ENCODE data around the gene HIF1A.

The HIF1A gene

DNA sequence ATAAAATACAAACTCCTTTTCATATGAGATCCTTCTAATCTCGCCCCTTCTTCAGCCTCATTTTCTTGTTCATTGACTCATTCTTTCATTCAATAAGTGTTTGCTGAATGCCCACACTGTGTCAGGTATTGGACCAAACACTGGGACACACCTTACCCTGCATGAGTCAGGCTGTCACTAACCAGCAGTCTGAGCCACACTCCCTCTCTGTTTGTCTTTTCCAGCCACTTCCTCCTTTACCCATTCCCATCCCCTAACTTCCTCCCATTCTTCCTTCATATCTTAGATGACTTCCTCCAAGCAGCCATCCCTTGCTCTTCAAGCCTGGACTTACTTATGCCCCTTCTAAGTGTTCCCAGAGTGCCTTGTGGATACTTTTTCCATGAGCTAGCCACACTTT is 27.0 kb upstream of the HIF1A start:
- H3K27ac ChIP-seq (ENCODE audit: low read length) = no peak overlapping the region
- H3K9ac ChIP-seq (ENCODE audit: low read length) = no peak overlapping the region

DNA sequence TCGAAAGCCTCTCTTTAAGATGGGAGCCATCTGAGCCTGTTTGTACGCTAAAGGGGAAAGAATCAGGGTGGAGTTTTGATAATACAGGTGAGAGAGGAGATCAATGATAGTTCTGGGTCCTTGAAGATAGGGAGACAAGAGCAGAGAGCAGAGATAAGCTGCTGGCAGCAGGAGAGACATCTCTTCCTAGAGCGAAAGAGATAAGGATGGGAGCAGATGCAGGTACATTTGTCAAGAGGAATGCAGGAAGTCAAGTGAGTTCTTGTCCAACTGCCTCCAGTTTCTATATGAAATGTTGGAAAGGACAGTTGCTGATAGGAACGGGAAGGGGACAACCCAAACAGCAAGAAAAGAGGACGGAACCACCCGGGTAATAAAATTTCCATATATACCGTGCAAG is 24.7 kb upstream of the HIF1A start:
- Histone ChIP-seq H3K9ac (ENCODE audit: low read length) (peak overlapping the region; percentile 33; the same call in 1 of the 2 replicates), H3K9me3 (ENCODE audit: insufficient read depth, low read length) (no peaks in the 10 kb centered on the region), H3K27ac (ENCODE audit: low read length) (peak overlapping the region; percentile 71), H4K20me1 (ENCODE audit: insufficient read depth, low read length) (no peaks in the 10 kb centered on the region), H3K4me2 (ENCODE audit: low read length) (peak overlapping the region; percentile 70), H2AFZ (ENCODE audit: low read depth, low read length) (peak overlapping the region; percentile 94), H3K79me2 (ENCODE audit: low read length) (no peaks in the 10 kb centered on the region), H3K27me3 (ENCODE audit: low read depth, low read length) (no peaks in the 10 kb centered on the region), H3K36me3 (replicated peaks; ENCODE audit: low read depth, low read length) (no peaks in the 10 kb centered on the region), H3K4me1 (ENCODE audit: low read length) (peaks cover 19% of the 10 kb centered on the region), H3K4me3 (ENCODE audit: low read length) (peak overlapping the region; percentile 60)
- TF ChIP-seq EZH2phosphoT487 (IDR thresholded peaks at IDR 0.05; ENCODE audit: low read depth) = no peak
- TF ChIP-seq, protein P1, sequence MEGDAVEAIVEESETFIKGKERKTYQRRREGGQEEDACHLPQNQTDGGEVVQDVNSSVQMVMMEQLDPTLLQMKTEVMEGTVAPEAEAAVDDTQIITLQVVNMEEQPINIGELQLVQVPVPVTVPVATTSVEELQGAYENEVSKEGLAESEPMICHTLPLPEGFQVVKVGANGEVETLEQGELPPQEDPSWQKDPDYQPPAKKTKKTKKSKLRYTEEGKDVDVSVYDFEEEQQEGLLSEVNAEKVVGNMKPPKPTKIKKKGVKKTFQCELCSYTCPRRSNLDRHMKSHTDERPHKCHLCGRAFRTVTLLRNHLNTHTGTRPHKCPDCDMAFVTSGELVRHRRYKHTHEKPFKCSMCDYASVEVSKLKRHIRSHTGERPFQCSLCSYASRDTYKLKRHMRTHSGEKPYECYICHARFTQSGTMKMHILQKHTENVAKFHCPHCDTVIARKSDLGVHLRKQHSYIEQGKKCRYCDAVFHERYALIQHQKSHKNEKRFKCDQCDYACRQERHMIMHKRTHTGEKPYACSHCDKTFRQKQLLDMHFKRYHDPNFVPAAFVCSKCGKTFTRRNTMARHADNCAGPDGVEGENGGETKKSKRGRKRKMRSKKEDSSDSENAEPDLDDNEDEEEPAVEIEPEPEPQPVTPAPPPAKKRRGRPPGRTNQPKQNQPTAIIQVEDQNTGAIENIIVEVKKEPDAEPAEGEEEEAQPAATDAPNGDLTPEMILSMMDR (IDR thresholded peaks at IDR 0.05; ENCODE audit: low read depth, low read length) = no peak

More for the DNA sequence above, 27.0 kb upstream of the HIF1A start:
- H2AFZ ChIP-seq (ENCODE audit: low read depth, low read length) = no peak overlapping the region
- H4K20me1 ChIP-seq (ENCODE audit: insufficient read depth, low read length) = no peaks in the 10 kb centered on the region
- H3K27me3 ChIP-seq (ENCODE audit: low read depth, low read length) = no peaks in the 10 kb centered on the region
- TF ChIP-seq EZH2phosphoT487 (IDR thresholded peaks at IDR 0.05; ENCODE audit: low read depth) = no peak
- TF ChIP-seq, protein P1 (IDR thresholded peaks at IDR 0.05; ENCODE audit: low read depth, low read length) = no peak
- H3K9me3 ChIP-seq (ENCODE audit: insufficient read depth, low read length) = no peaks in the 10 kb centered on the region
- H3K4me1 ChIP-seq (ENCODE audit: low read length) = peaks cover 31% of the 10 kb centered on the region
- H3K36me3 ChIP-seq (replicated peaks; ENCODE audit: low read depth, low read length) = no peaks in the 10 kb centered on the region
- H3K79me2 ChIP-seq (ENCODE audit: low read length) = no peaks in the 10 kb centered on the region
- no peak overlapping the region for H3K4me3 ChIP-seq (ENCODE audit: low read length)
- no peak overlapping the region for H3K4me2 ChIP-seq (ENCODE audit: low read length)

DNA sequence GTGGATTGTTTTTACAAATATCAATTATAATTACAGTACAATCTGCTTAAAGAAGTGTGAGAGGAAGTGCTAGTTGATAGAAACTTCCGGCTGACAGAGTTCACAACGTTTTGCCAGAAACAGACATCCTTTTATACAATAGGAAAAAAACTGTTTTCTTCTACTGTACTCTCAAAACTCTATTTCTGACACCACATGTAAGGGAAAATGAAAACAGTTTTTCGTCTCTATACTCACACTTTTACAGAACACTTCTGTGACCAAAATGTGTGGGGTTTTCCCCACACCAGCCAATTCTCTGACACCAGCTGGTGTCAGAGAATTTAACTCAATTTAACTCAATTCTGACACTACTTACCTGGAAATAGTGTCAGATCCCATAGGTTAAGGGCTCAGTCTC is 24.2 kb upstream of the HIF1A start:
- TF ChIP-seq, protein P1 (IDR thresholded peaks at IDR 0.05; ENCODE audit: low read depth, low read length) = no peak
- no peak for TF ChIP-seq EZH2phosphoT487 (IDR thresholded peaks at IDR 0.05; ENCODE audit: low read depth)
- Histone ChIP-seq H3K4me1 (ENCODE audit: low read length) (peaks cover 19% of the 10 kb centered on the region), H3K4me2 (ENCODE audit: low read length) (peak overlapping the region; percentile 70), H3K4me3 (ENCODE audit: low read length) (peak overlapping the region; percentile 60), H2AFZ (ENCODE audit: low read depth, low read length) (peak overlapping the region; percentile 94), H4K20me1 (ENCODE audit: insufficient read depth, low read length) (no peaks in the 10 kb centered on the region), H3K27me3 (ENCODE audit: low read depth, low read length) (no peaks in the 10 kb centered on the region), H3K36me3 (replicated peaks; ENCODE audit: low read depth, low read length) (no peaks in the 10 kb centered on the region), H3K9ac (ENCODE audit: low read length) (peak overlapping the region; percentile 33; the same call in 1 of the 2 replicates), H3K27ac (ENCODE audit: low read length) (peak overlapping the region; percentile 71), H3K79me2 (ENCODE audit: low read length) (no peaks in the 10 kb centered on the region), H3K9me3 (ENCODE audit: insufficient read depth, low read length) (no peaks in the 10 kb centered on the region)

DNA sequence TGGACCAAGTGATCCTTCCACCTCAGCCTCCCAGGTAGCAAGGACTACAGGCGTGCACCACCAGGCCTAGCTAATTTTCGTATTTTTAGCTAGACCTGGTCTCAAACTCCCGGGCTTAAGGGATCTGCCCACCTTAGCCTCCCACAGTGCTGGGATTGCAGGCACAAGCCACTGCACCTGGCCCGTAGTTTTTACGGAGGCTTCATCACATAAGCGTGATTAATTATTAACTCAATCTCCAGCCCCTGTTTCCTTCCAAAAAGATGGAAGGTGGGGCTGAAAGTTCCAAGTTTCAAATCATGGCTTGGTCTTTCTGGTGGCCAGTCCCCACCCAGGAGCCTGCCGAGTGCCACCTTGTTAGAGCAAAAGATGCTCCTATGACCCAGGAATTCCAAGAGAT is 22.5 kb upstream of the HIF1A start:
- H3K4me2 ChIP-seq (ENCODE audit: low read length) = no peak overlapping the region
- H3K79me2 ChIP-seq (ENCODE audit: low read length) = no peaks in the 10 kb centered on the region
- no peaks in the 10 kb centered on the region for H3K27me3 ChIP-seq (ENCODE audit: low read depth, low read length)
- H3K4me1 ChIP-seq (ENCODE audit: low read length) = peaks cover 19% of the 10 kb centered on the region
- TF ChIP-seq, protein P1 (IDR thresholded peaks at IDR 0.05; ENCODE audit: low read depth, low read length) = no peak
- TF ChIP-seq EZH2phosphoT487 (IDR thresholded peaks at IDR 0.05; ENCODE audit: low read depth) = no peak
- no peaks in the 10 kb centered on the region for H3K9me3 ChIP-seq (ENCODE audit: insufficient read depth, low read length)
- H2AFZ ChIP-seq (ENCODE audit: low read depth, low read length) = no peak overlapping the region
- H3K36me3 ChIP-seq (replicated peaks; ENCODE audit: low read depth, low read length) = no peaks in the 10 kb centered on the region
- H3K4me3 ChIP-seq (ENCODE audit: low read length) = no peak overlapping the region
- H3K9ac ChIP-seq (ENCODE audit: low read length) = no peak overlapping the region
- H3K27ac ChIP-seq (ENCODE audit: low read length) = no peak overlapping the region
- no peaks in the 10 kb centered on the region for H4K20me1 ChIP-seq (ENCODE audit: insufficient read depth, low read length)

All from OCI-LY3 (cell line).